Transverse colon (tissue), 4 donors: ENCODE data around the gene CHD6. TPM values are rescaled to one million over a fixed set of nuclear protein-coding genes. Genes with fewer than 3 reads are reported as not detected.

Source experiments
- DNase-seq: peaks from one replicate; pipeline ENCODE4 v3.0.0-alpha.2; 2019
- H3K27ac ChIP-seq, 4 donors: fragments of 200-600 bp; sonication (generic); 2 replicates each; pipeline ENCODE4 v1.5.1; 2016 to 2018; ENCODE audit warnings: inconsistent platforms in 4 of 4
- H3K27me3 ChIP-seq: fragments of 200-600 bp; sonication (generic); 2 replicates; pipeline ENCODE4 v1.5.1; 2017; ENCODE audit warnings: inconsistent platforms
- H3K36me3 ChIP-seq, 4 donors: fragments of 200-600 bp; sonication (generic); 2 replicates each; pipeline ENCODE4 v1.5.1; 2017 to 2019; ENCODE audit warnings: inconsistent platforms in 4 of 4
- H3K4me1 ChIP-seq, 4 donors: fragments of 200-600 bp; sonication (generic); 2 replicates each; pipeline ENCODE4 v1.5.1; 2017 to 2020; ENCODE audit warnings: inconsistent platforms in 4 of 4
- H3K4me3 ChIP-seq, 4 donors: fragments of 200-600 bp; sonication (generic); 1 replicate in 1 of 4; 2 replicates in 3 of 4; pipeline versions ENCODE4 v1.5.1 to v1.6.1; 2017 to 2019; ENCODE audit warnings: inconsistent platforms in 4 of 4
- H3K9me3 ChIP-seq, 2 donors: fragments of 200-600 bp; sonication (generic); 2 replicates each; pipeline ENCODE4 v1.5.1; 2017 to 2019; ENCODE audit warnings: inconsistent platforms in 2 of 2
- CTCF ChIP-seq, 5 experiments: fragments of 200-600 bp in 3 of 5; fragments of 450-650 bp in 2 of 5; sonication (generic) in 3 of 5; IDR thresholded peaks; 1 replicate in 2 of 5; 2 replicates in 3 of 5; pipeline ENCODE4 v1.5.1; 2016 to 2017; ENCODE audit warnings: antibody characterized with exemption in 5 of 5, inconsistent platforms in 3 of 5, mild to moderate bottlenecking in 2 of 5, moderate library complexity in 1 of 5
- EP300 ChIP-seq: sonication (generic); formaldehyde crosslinking; IDR thresholded peaks from one replicate; pipeline ENCODE4 v1.6.1; 2017; ENCODE audit warnings: antibody characterized with exemption, low read depth
- POLR2A ChIP-seq: fragments of 450-650 bp; IDR thresholded peaks from one replicate; pipeline ENCODE4 v1.6.1; 2016; ENCODE audit warnings: antibody characterized with exemption, mild to moderate bottlenecking, moderate library complexity
- POLR2AphosphoS5 ChIP-seq, 3 donors: sonication (generic); formaldehyde crosslinking; IDR thresholded peaks; one replicate each; pipeline ENCODE4 v1.6.1; 2016; ENCODE audit warnings: antibody characterized with exemption in 3 of 3
- WGBS, 2 donors: methylation state at CpG; one replicate each; pipeline ENCODE4 v1.1.5; 2018; ENCODE audit warnings: low coverage in 1 of 2; 5-methylcytosine and 5-hydroxymethylcytosine counted together
- in situ Hi-C, 4 donors: fragments of 200-750 bp; cut with MboI; loops; one replicate each; pipeline versions ENCODE4 v1.15.0 to v1.15.1; 2017; ENCODE audit warnings: low sequenced_read_pairs in 3 of 4, low pct_ligation_motif_present in 1 of 4, low pct_unique_long_range_greater_than_20kb in 1 of 4
- intact Hi-C: fragments of 100-400 bp; cut with DNase I; formaldehyde crosslinking; loops from one replicate; pipeline ENCODE4 v1.15.1; 2023; ENCODE audit warnings: low total_unique reads
- total RNA-seq, 4 donors: library from RNA; depleted of rRNA; stranded (reverse); fragments of >200 nt; gene quantifications; one replicate each; pipeline ENCODE4 v1.1.0, GENCODE V29; 2016

CHD6 gene
- total RNA-seq, 4 donors from 2014 or later, result 27.3 to 42.1 (median 27.9) TPM

DNA sequence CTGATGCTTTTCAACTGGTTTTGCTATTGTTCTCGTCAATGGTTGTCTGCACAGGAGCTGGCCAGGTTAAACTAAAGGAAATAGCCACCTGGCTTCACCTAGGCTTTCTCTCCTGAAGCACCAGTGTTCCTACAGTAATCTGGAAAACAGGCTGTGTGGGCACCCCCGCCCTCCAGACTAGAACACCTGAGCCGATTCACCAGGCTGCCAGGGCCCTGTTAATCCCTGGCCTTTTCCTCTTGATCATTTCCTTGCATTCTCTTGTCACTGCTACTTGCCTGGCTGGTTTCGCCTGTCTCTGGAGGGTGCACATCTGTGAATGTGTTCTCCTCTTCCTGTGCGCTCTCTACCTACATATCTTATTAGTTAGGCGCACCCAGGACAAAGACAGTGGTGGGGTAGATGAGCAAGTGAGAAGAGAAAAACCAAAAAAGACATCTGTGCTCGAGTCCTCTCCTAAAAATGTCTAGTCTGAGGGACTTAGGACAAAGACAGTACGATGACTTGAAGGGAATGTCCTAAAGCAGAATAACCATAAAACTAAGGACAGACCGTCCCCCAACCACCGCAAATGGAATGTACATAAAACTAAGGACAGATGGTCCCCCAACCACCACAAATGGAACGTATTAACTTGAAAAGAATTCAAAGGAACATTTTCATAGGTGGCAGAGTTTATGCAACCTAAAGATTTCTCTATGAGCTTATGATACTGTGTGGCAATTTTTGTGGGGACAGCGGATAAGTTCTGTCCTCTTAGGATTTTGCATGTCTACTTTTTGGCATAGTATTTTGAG is 205.7 kb downstream of the CHD6 start:
- no peak for TF ChIP-seq POLR2AphosphoS5 (IDR thresholded peaks at IDR 0.05)
- no peak for TF ChIP-seq POLR2A
- TF ChIP-seq EP300, result no peak
- no peak for TF ChIP-seq CTCF (IDR thresholded peaks at IDR 0.05)
- no peaks in the 10 kb centered on the region for H3K9me3 ChIP-seq
- H3K4me3 ChIP-seq, result no peak overlapping the region
- intact Hi-C loops, result no loop called here
- H3K27me3 ChIP-seq, result no peaks in the 10 kb centered on the region
- 85 to 93% methylated on average over 8 to 12 of the region's 12 CpGs for WGBS, 2 donors
- no peak overlapping the region for H3K27ac ChIP-seq
- peaks cover 0 to 6% (median 0%) of the 10 kb centered on the region in 4 donors for H3K4me1 ChIP-seq
- H3K36me3 ChIP-seq, result peaks cover 0 to 61% (median 23%) of the 10 kb centered on the region in 4 donors
- no peak for DNase-seq
- in situ Hi-C loops, result no loop called here

GRCh38 chr20:41411391-41411847 is 206.8 kb downstream of the CHD6 start:
- no peak overlapping the region for H3K4me3 ChIP-seq
- H3K27ac ChIP-seq, result no peak overlapping the region
- H3K4me1 ChIP-seq, result peaks cover 0 to 6% (median 0%) of the 10 kb centered on the region in 4 donors
- no peak for DNase-seq
- no peaks in the 10 kb centered on the region for H3K27me3 ChIP-seq
- TF ChIP-seq POLR2A (no peak), POLR2AphosphoS5 (IDR thresholded peaks at IDR 0.05) (no peak), CTCF (IDR thresholded peaks at IDR 0.05) (peak; percentile 11 to 39 (median 30)), EP300 (no peak)
- H3K36me3 ChIP-seq, result peaks cover 0 to 59% (median 25%) of the 10 kb centered on the region in 4 donors
- intact Hi-C loops (no loop called here), in situ Hi-C loops (no loop called here)
- no peaks in the 10 kb centered on the region for H3K9me3 ChIP-seq
- WGBS, 2 donors, result 32 to 57% methylated on average over 2 of the region's 2 CpGs

DNA sequence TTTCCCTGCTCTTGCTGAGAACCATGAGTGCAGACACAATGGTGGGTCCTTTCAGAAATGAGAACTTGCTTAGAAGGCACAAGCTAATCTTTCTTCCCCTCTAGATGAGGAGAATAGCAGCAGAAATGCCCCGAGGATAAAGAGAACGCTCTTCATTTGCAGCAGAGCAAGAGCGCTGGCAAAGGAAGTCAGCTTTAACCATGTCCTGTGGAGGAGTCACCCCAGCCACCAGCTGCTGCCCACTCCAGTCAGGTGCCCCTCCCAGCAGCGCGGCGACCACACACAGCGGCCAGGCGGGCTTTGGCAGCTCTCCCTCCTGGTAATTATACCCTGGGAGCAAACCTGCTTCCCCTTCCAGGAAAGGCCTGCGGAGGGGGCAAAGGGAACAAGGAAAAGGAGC is 209.2 kb downstream of the CHD6 start:
- Histone ChIP-seq H3K27me3 (no peaks in the 10 kb centered on the region), H3K36me3 (peaks cover 0 to 49% (median 13%) of the 10 kb centered on the region in 4 donors), H3K27ac (peak overlapping the region in 1 of 4 donors; percentile 47), H3K4me3 (no peak overlapping the region), H3K9me3 (no peaks in the 10 kb centered on the region), H3K4me1 (peaks cover 0 to 6% (median 0%) of the 10 kb centered on the region in 4 donors)
- DNase-seq, result no peak
- intact Hi-C loops (no loop called here), in situ Hi-C loops (no loop called here)
- TF ChIP-seq POLR2AphosphoS5 (IDR thresholded peaks at IDR 0.05), result no peak
- TF ChIP-seq POLR2A, result no peak
- no peak for TF ChIP-seq CTCF (IDR thresholded peaks at IDR 0.05)
- TF ChIP-seq EP300, result no peak
- WGBS, 2 donors, result 63% methylated on average over 9 of the region's 9 CpGs; no CpG with 5 or more reads in 1 of the 2 donors

DNA sequence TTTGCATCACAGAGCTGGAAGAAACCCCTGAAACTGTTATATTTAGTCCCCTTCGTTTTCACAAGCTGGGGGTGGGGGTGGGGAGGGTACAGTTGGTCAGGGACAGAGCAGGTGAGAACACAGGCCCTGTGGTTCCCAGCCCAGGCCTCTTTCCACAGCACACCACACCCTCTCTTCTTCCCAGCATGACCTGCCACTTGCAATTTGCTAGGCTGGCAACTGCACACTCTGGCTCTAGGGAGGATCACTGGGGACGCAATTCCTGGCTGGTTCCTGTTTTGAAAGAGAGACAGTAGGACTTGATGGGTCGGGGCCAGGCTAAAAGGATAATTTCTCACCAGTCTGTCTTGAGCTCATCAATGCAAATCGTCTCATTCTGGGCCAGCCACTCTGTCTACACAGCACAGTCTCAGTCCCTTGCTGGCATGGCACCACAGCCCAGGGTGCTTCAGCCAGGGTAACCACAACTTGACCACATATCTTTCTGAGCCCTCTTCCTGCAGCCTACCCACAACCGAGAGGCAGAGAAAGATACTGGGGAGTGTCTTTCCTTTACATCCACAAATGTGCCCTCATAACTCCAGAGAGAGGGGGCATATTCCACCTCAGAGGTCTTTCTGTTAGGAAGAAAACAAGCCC is 209.9 kb downstream of the CHD6 start:
- 60 to 80% methylated on average over 1 to 5 of the region's 5 CpGs for WGBS, 2 donors
- H3K27ac ChIP-seq, result peak overlapping the region in 1 of 4 donors; percentile 47
- H3K36me3 ChIP-seq, result peaks cover 0 to 41% (median 11%) of the 10 kb centered on the region in 4 donors
- in situ Hi-C loops (no loop called here), intact Hi-C loops (no loop called here)
- peak; percentile 47 for DNase-seq
- H3K4me1 ChIP-seq, result peaks cover 0 to 6% (median 0%) of the 10 kb centered on the region in 4 donors
- TF ChIP-seq POLR2AphosphoS5 (IDR thresholded peaks at IDR 0.05), result no peak
- TF ChIP-seq EP300, result no peak
- TF ChIP-seq POLR2A, result no peak
- no peak for TF ChIP-seq CTCF (IDR thresholded peaks at IDR 0.05)
- H3K27me3 ChIP-seq, result no peaks in the 10 kb centered on the region
- no peaks in the 10 kb centered on the region for H3K9me3 ChIP-seq
- no peak overlapping the region for H3K4me3 ChIP-seq
